Lower lobe of right lung (tissue), 2 donors: ENCODE measurements around the gene ROR1. TPM values are rescaled to one million over a fixed set of nuclear protein-coding genes. Genes with fewer than 3 reads are reported as not detected.

Experiments used
- ATAC-seq, 2 donors: fragments of 200-7000 bp; cut with Tn5 transposase; one replicate each; pipeline ENCODE4 v1.9.1; 2020 to 2022; ENCODE audit warnings: mild to moderate bottlenecking in 2 of 2, moderate library complexity in 2 of 2
- DNase-seq: peaks from one replicate; pipeline ENCODE4 v3.0.0-alpha.2; 2020
- H3K27ac ChIP-seq: fragments of 200-600 bp; one replicate; pipeline ENCODE4 v1.8.0; 2022
- H3K27me3 ChIP-seq: fragments of 200-600 bp; one replicate; pipeline ENCODE4 v1.8.0; 2022; ENCODE audit warnings: low read depth
- H3K36me3 ChIP-seq: fragments of 200-600 bp; one replicate; pipeline ENCODE4 v1.8.0; 2022; ENCODE audit warnings: mild to moderate bottlenecking
- H3K4me1 ChIP-seq: fragments of 200-600 bp; one replicate; pipeline ENCODE4 v1.8.0; 2022
- H3K4me3 ChIP-seq: fragments of 200-600 bp; one replicate; pipeline ENCODE4 v1.8.0; 2022; ENCODE audit warnings: mild to moderate bottlenecking
- H3K9me3 ChIP-seq: fragments of 200-600 bp; one replicate; pipeline ENCODE4 v1.8.0; 2022
- CTCF ChIP-seq: fragments of 200-600 bp; IDR thresholded peaks from one replicate; pipeline ENCODE4 v1.8.0; 2022; ENCODE audit warnings: antibody characterized with exemption, mild to moderate bottlenecking
- intact Hi-C: fragments of 100-400 bp; cut with DNase I; formaldehyde crosslinking; loops from one replicate; pipeline ENCODE4 v1.11.0; 2022
- total RNA-seq: library from RNA; stranded (reverse); fragmentation: NEBNext Ultra II Directional; extraction: Animal tissue kit (Norgen Biotek cat#: 25700); gene quantifications from one replicate; pipeline ENCODE4 v1.2.1, GENCODE V29; 2021
- donor health status: DM: no; HTN: yes; CAD: no; lungs with severe emphysema.

Gene ROR1
- total RNA-seq, 1 donor from 2014 or later = 15.8 TPM

- intact Hi-C loops = no loop called here
- Histone ChIP-seq H3K36me3 (no peaks in the 10 kb centered on the region), H3K4me3 (no peak overlapping the region), H3K9me3 (no peaks in the 10 kb centered on the region), H3K27me3 (no peaks in the 10 kb centered on the region), H3K4me1 (no peaks in the 10 kb centered on the region), H3K27ac (no peak overlapping the region)
- no peak for TF ChIP-seq CTCF
- DNase-seq = no peak
- ATAC-seq = no peak
Observed at GRCh38 chr1:63898428-63899196, 124.8 kb downstream of the ROR1 start.

- Histone ChIP-seq H3K27ac (no peak overlapping the region), H3K4me3 (no peak overlapping the region), H3K9me3 (no peaks in the 10 kb centered on the region), H3K27me3 (no peaks in the 10 kb centered on the region), H3K36me3 (no peaks in the 10 kb centered on the region), H3K4me1 (no peaks in the 10 kb centered on the region)
- no peak for ATAC-seq
- intact Hi-C loops = no loop called here
- no peak for TF ChIP-seq CTCF
- no peak for DNase-seq
Observed at GRCh38 chr1:63901094-63901493, 127.3 kb downstream of the ROR1 start.

GRCh38 chr1:63902844-63903589 lies 129.2 kb downstream of the ROR1 start:
- Histone ChIP-seq H3K27me3 (no peaks in the 10 kb centered on the region), H3K4me3 (no peak overlapping the region), H3K4me1 (no peaks in the 10 kb centered on the region), H3K27ac (no peak overlapping the region), H3K9me3 (no peaks in the 10 kb centered on the region), H3K36me3 (no peaks in the 10 kb centered on the region)
- ATAC-seq (peak in 1 of 2 donors; percentile 29), DNase-seq (no peak)
- intact Hi-C loops = no loop called here
- TF ChIP-seq CTCF = no peak

GRCh38 chr1:63903947-63904610 lies 130.3 kb downstream of the ROR1 start:
- DNase-seq = no peak
- intact Hi-C loops = no loop called here
- no peak for TF ChIP-seq CTCF
- Histone ChIP-seq H3K4me3 (no peak overlapping the region), H3K27me3 (no peaks in the 10 kb centered on the region), H3K27ac (no peak overlapping the region), H3K36me3 (no peaks in the 10 kb centered on the region), H3K9me3 (no peaks in the 10 kb centered on the region), H3K4me1 (no peaks in the 10 kb centered on the region)
- ATAC-seq = no peak

GRCh38 chr1:63904826-63905225 lies 131.0 kb downstream of the ROR1 start:
- H3K27ac ChIP-seq = no peak overlapping the region
- intact Hi-C loops = no loop called here
- DNase-seq = no peak
- H3K4me1 ChIP-seq = peaks cover 6% of the 10 kb centered on the region
- no peaks in the 10 kb centered on the region for H3K27me3 ChIP-seq
- H3K36me3 ChIP-seq = no peaks in the 10 kb centered on the region
- no peak for ATAC-seq
- TF ChIP-seq CTCF = no peak
- no peak overlapping the region for H3K4me3 ChIP-seq
- H3K9me3 ChIP-seq = no peaks in the 10 kb centered on the region
